ENCODE data around the gene TBC1D10B.
"Not testable (repeated sequence)": the region's sequence is repeated elsewhere in the genome, so short reads cannot be mapped to it uniquely, and the experiment has no call there.

The TBC1D10B gene

DNA sequence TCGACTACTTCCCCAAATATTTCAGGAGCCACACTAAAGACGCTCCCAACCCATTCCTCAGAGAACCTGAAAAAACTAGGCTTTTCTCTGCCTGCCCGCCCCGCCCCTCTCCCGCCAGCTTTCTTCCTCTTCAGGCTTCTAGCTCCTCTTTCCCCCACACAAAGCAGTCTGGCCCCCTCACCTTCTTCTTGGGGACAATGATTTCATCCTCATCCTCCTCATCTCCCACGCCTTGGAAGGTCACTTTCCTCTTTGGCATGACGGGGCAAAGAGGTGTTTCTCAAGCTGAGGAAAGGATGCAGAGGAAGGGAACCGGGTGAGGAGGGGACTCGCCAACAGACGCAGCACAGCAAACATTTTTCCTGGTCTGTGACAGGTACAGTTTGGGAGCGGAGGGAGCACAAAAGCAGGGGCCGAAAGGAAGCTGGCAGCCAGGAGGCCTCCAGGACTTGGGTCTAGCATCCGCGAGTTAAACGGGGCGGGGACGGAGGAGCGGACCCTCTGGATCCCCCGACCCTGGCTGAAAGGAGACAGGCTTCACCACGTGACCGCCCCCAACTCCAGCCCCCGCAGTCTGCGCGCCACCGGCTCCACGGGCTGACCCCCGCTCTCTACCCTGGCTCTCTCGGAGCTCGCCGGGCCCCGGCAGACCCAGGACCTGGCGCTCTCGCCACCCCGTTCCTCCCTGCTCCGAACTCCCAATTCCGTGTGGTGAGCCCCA is 15.7 kb downstream of the TBC1D10B start:
- DNase-seq (ENCODE audit: low spot score): no peak

DNA sequence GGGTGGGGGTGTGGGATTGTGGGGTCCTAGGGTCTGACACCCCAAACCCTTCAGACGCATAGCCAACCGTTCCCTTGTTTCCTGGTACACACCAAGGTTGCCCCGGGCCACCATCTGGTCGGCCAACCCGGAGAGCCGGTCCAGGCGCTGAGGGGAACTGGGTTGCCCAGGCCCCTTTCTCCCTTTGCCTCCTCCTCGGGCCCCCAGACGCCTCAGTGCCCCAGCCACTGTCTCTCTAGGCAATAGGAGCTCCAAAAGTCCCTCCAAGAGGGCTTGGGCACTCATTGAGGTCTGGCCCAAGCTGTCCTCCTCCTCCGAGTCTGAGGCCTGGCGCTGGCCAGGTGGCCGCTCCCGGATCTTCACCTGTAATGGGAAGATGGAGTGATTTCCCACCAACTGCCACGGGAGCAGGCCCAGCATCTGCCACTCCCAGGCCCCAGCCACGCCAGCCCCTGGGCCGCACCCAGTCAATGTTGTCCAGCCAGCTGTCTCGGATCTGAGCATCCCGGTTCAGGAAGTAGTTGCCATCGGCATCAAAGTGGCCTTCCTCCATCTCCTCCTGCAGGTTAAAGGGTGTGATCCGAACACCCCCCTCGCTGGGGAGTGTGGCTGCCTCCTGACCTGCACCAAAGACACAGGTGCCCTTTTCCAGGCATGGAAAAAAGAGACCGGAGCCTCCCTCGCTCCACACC is 16.7 kb downstream of the TBC1D10B start:
- no peak for DNase-seq (ENCODE audit: low spot score)

GRCh38 chr16:30352488-30353401 is 17.5 kb downstream of the TBC1D10B start:
- DNase-seq (ENCODE audit: low spot score): no peak

GRCh38 chr16:30351586-30352419 is 18.5 kb downstream of the TBC1D10B start:
- peak; percentile 76 for DNase-seq (ENCODE audit: low spot score)

DNA sequence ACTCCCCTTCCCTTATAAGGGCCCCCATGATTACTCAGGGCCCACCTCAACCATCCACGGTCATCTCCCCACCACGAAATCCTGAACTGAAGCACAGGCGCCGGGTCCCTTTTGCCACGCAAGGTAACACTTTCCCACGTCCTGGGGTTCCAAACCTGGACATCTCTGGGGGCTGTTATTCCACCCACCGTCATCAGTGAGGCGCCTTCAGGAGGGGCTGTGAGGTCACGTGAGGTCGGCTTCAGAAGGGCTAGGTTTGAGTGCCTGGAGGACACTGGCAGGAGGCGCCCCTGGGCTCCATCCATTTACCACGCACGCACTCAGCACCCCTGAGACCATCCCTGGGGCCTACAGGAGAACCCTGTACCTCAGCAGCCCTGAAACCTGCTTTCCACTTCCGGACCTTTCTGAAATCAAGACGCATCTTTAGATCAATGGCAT is 19.3 kb downstream of the TBC1D10B start:
- DNase-seq (ENCODE audit: low spot score): no peak

GRCh38 chr16:30350134-30350871 is 20.0 kb downstream of the TBC1D10B start:
- no peak for DNase-seq (ENCODE audit: low spot score)

- DNase-seq (ENCODE audit: low spot score): no peak
Observed at GRCh38 chr16:30349675-30350074, 20.6 kb downstream of the TBC1D10B start.

GRCh38 chr16:30348929-30349328 is 21.4 kb downstream of the TBC1D10B start:
- DNase-seq (ENCODE audit: low spot score): no peak

DNA sequence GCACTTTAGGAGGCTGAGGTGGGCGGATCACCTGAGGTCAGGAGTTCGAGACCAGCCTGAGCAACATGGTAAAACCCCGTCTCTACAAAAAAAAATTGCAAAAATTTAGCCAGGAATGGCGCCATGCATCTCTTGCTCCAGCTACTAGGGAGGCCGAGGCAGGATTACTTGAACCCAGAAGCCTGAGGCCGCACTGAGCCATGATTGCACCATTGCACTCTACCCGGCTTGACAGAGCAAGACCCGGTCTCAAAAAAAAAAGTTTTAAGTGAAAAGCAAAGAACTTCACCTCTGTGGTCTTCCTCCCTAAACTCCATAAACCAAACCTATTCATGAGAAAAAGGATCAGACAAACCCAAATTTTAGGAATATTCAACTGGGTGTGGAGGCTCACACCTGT is 22.2 kb downstream of the TBC1D10B start:
- no peak for DNase-seq (ENCODE audit: low spot score)

GRCh38 chr16:30346286-30346685 is 24.0 kb downstream of the TBC1D10B start:
- DNase-seq (ENCODE audit: low spot score): no peak

DNA sequence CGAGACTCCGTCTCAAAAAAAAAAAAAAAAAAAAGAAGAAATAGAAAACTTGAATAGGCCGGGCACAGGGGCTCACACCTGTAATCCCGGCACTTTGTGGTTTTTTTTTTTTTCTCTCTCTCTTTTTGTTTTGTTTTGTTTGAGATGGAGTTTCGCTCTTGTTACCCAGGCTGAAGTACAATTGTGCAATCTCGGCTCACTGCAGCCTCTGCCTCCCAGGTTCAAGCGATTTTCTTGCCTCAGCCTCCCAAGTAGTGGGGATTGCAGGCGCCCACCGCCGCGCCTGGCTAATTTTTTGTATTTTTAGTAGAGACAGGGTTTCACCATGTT is 26.8 kb downstream of the TBC1D10B start:
- not testable (repeated sequence) for DNase-seq (ENCODE audit: low spot score)

- DNase-seq (ENCODE audit: low spot score): no peak
Observed at GRCh38 chr16:30342751-30343490, 27.4 kb downstream of the TBC1D10B start.

GRCh38 chr16:30341971-30342370 is 28.3 kb downstream of the TBC1D10B start:
- DNase-seq (ENCODE audit: low spot score): not testable (repeated sequence)

GRCh38 chr16:30340621-30341020 is 29.7 kb downstream of the TBC1D10B start:
- no peak for DNase-seq (ENCODE audit: low spot score)

DNA sequence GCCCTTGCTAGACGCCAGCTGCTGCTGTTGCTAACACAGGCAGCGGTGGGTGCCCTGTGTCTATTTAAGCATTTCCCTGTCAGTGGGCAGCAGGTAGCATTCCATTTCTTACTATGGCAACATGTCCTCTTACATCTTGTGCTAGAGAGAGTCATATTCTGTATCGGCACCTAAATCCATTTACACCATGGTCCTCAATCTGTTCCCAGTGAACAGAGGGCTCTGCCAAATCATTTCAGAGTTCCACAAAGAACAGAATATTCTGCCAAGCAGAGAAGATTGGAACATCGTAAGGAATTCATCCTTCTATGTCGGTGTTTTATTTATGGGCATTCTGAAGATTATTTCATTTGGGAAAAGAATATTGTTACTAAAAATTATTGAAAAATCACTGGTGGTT is 31.6 kb downstream of the TBC1D10B start:
- not testable (repeated sequence) for DNase-seq (ENCODE audit: low spot score)

DNA sequence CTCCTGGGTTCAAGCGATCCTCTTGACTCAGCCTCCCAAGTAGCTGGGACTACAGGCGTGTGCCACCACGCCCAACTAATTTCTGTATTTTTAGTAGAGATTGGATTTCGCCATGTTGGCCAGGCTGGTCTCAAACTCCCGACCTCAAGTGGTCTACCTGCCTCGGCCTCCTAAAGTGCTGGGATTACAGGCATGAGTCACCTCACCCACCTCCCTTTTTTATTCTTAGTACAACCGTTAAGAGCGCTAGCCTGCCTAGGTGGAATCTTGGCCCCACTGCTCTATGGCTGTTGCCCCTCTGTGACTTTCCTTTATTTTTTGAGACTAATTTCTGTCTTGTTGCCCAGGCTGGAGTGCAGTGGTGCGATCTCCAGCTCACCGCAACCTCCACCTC is 32.3 kb downstream of the TBC1D10B start:
- DNase-seq (ENCODE audit: low spot score): not testable (repeated sequence)

DNA sequence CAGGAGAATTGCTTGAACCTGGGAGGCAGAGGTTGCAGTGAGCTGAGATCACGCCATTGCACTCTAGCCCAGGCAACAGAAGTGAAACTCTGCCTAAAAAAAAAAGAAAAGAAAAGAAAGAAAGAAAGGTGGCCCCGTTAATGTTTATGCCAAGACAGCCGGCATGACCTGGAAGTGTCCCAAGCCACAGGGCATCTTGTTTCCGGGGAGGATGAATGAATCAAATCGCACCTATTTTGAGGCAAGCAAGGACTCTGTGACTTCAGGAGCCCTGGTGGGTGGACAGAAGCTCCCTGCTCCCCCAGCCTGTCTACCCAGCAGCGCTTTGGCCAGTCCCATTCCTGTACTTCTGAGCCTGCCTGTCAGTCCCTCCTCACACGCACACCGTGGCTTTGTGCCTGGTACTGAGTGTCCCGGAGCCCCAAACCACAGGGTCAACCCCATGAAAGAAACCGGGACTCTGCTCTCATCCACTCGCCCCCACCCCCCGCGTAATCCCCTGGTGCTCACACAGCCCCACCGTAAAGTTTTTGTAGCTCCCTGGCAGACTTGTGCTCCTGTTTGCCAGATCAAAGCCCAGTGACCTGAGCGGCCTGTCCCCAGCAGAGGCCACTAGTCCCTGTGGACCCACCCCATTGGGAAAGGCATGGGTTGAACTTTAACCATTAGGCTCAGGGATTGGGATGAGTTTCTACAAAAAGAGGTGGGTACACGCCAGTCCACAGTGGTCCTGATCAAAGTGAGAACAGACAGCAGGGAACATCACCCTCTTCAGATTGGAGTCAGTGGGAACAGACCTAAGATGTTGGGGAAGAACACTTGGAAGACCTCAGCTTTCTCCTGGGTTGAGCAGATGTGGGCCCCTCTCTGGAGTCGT is 34.5 kb downstream of the TBC1D10B start:
- peak; percentile 40 for DNase-seq (ENCODE audit: low spot score)

DNA sequence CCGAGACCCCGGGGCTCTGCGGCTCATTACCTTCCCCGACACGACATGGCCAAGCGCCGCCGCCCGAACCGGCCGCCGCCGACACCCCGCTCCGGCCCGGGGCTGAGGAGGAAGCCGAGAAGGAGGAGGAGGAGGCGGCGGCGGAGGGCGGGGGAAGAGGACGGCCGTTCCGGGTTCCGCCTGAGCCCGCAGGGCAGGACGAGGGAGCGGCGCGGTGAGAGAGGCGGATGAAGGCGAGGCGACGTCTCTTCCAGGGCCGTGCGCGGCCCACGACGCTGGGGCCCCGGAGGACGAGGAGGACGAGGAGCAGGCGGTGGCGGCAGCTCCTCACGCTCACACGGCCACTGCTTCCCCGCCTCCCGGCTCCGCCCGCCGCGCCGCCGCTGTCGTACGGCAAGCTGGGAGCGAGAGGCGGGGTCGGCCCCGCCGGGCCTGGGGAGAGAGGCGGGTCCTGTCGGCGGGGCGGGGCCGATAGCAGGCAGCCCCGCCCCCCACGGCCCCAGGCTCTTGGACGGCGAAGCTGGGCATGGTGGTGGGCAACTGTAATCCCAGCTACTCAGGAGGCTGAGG is 35.2 kb downstream of the TBC1D10B start:
- peak; percentile 69 for DNase-seq (ENCODE audit: low spot score)

GRCh38 chr16:30334473-30334989 is 35.8 kb downstream of the TBC1D10B start:
- DNase-seq (ENCODE audit: low spot score): peak; percentile 64

Measured in cerebellar cortex (tissue), 1 donor.